ENCODE results near the gene TCERG1L.

Gene TCERG1L

GRCh38 chr10:131311661-131312477 is at the start of gene TCERG1L:
TSS of gene TCERG1L (minus strand) at chr10:131311721. CDS start at chr10:131311635, 86 bp downstream.
- ChIA-PET POLR2A (no interaction called here), CTCF (no interaction called here)
- no peak for TF ChIP-seq CTCF (IDR thresholded peaks at IDR 0.05; ENCODE audit: control extremely low read depth, extremely low read depth, low read depth, missing control alignments)
- DNase-seq (ENCODE audit: extremely low spot score): no peak

GRCh38 chr10:131358741-131359442 is 47.4 kb upstream of the TCERG1L start:
- POLR2A ChIA-PET: no interaction called here
- DNase-seq (ENCODE audit: extremely low spot score): no peak
- TF ChIP-seq CTCF (IDR thresholded peaks at IDR 0.05; ENCODE audit: control extremely low read depth, extremely low read depth, low read depth, missing control alignments): no peak
- CTCF ChIA-PET: no interaction called here

DNA sequence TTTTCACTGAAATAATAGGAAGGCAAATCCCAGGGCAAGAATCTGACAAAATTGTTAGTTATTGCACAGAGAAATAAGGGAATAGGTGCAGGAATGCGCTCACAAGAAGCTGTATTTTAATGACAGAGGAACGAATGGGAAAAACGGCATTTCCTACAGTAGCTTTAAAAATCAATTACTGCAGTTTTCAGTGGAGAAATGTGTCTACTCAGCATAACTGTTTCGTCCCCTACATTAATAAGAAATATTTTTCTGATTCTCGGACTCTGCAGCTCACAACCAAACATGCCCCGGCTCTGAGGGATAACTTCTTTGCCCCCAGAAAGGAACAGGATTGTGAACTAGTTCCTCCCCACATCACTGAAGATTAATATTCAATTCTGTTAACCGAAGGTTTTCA is 44.9 kb upstream of the TCERG1L start:
- ChIA-PET POLR2A (no interaction called here), CTCF (interaction anchor here (1.7 kb wide), 1 partner anchor 15 kb away, joined by 4 read pairs; no protein-coding TSS in a partner anchor)
- TF ChIP-seq CTCF (IDR thresholded peaks at IDR 0.05; ENCODE audit: control extremely low read depth, extremely low read depth, low read depth, missing control alignments): no peak
- no peak for DNase-seq (ENCODE audit: extremely low spot score)

- TF ChIP-seq CTCF (IDR thresholded peaks at IDR 0.05; ENCODE audit: control extremely low read depth, extremely low read depth, low read depth, missing control alignments): no peak
- POLR2A ChIA-PET: no interaction called here
- no peak for DNase-seq (ENCODE audit: extremely low spot score)
- CTCF ChIA-PET: interaction anchor here (1.7 kb wide), 1 partner anchor 15 kb away, joined by 4 read pairs; no protein-coding TSS in a partner anchor
Measured at GRCh38 chr10:131355881-131356280, 44.4 kb upstream of the TCERG1L start.

- ChIA-PET CTCF (no interaction called here), POLR2A (no interaction called here)
- DNase-seq (ENCODE audit: extremely low spot score): no peak
- TF ChIP-seq CTCF (IDR thresholded peaks at IDR 0.05; ENCODE audit: control extremely low read depth, extremely low read depth, low read depth, missing control alignments): no peak
Measured at GRCh38 chr10:131355056-131355455, 43.5 kb upstream of the TCERG1L start.

DNA sequence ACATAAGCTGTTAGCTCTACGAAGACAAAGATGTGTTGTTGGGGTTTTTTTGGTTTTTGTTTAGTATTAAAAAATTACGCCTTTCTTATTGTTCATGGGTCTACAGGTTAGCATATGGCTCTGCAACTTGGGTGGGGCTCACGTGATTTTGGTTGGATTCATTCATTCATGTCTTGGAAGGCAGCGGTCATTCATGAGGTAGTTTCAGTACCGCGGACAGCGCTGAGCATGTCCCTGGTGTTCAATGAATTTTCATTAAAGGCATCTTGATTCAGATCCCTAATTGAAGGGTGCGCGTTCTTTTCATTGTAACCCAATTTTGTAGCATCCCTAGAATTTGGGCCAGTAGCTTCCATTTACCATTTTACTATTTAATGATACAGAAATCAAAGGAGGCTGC is 42.9 kb upstream of the TCERG1L start:
- ChIA-PET CTCF (no interaction called here), POLR2A (no interaction called here)
- no peak for TF ChIP-seq CTCF (IDR thresholded peaks at IDR 0.05; ENCODE audit: control extremely low read depth, extremely low read depth, low read depth, missing control alignments)
- DNase-seq (ENCODE audit: extremely low spot score): no peak
